GM12878 (cell line): Measurements from ENCODE around the gene ITGAL. TPM values are rescaled to one million over a fixed set of nuclear protein-coding genes. Genes with fewer than 3 reads are reported as not detected.
"Not testable (repeated sequence)": the region's sequence is repeated elsewhere in the genome, so short reads cannot be mapped to it uniquely, and the experiment has no call there.

Experiments
- ATAC-seq: fragments of 200-7000 bp; cut with Tn5 transposase; 3 replicates; pipeline ENCODE4 v1.9.1; 2020; ENCODE audit warnings: mild to moderate bottlenecking, moderate library complexity
- BruUV-seq: library from RNA; stranded (reverse); fragments of 400-500 nt; replicated peaks from 2 replicates; lab custom pipeline; 2021; lab: Mats Ljungman, UMichigan
- CTCF ChIA-PET: fragments of 300-600 bp; sonication (Branson Sonifier 250); formaldehyde crosslinking; extraction: SDS; loops from one replicate; lab custom pipeline; 2021; ENCODE audit warnings: inconsistent platforms; lab: Yijun Ruan, JAX
- POLR2A ChIA-PET: fragments of 350-600 bp; formaldehyde crosslinking; extraction: SDS; loops from one replicate; lab custom pipeline; 2021; ENCODE audit warnings: inconsistent platforms; lab: Charles Lee
- RAD21 ChIA-PET: fragments of 300-600 bp; sonication (Branson Sonifier 250); formaldehyde crosslinking; loops from one replicate; lab custom pipeline; 2023; ENCODE audit warnings: antibody characterized with exemption; ENCODE audit not compliant: unreplicated experiment; lab: Charles Lee
- SMC1A ChIA-PET: fragments of 300-600 bp; sonication (Branson Sonifier 250); formaldehyde crosslinking; loops from one replicate; lab custom pipeline; 2023; ENCODE audit not compliant: unreplicated experiment, uncharacterized antibody; lab: Charles Lee
- DNase-seq: peaks from one replicate; pipeline ENCODE4 v3.0.0-alpha.2; 2011; ENCODE audit warnings: low read depth, low spot score
- FAIRE-seq: peaks from 3 replicates; lab custom pipeline; 2011; peaks lifted over from hg19 to GRCh38; lab: Jason Lieb, UNC
- H2AFZ ChIP-seq: 2 replicates; pipeline ENCODE4 v1.6.0; 2011; ENCODE audit warnings: low read depth, low read length, control low read depth; ENCODE audit not compliant: control insufficient read depth
- H3K27ac ChIP-seq: 2 replicates; pipeline ENCODE4 v1.5.1; 2011; ENCODE audit warnings: control low read depth; ENCODE audit not compliant: control insufficient read depth, insufficient read depth
- H3K27me3 ChIP-seq, 2 experiments: replicated peaks in 1 of 2; 2 replicates each; pipeline versions ENCODE4 v1.6.0 to v1.6.1; 2011; ENCODE audit warnings: low read length in 1 of 2; ENCODE audit not compliant: control insufficient read depth in 2 of 2, insufficient read depth in 2 of 2
- H3K36me3 ChIP-seq, 2 experiments: 2 replicates each; pipeline ENCODE4 v1.5.1; 2011; ENCODE audit warnings: low read length in 1 of 2; ENCODE audit not compliant: control insufficient read depth in 2 of 2, insufficient read depth in 2 of 2
- H3K4me1 ChIP-seq: 2 replicates; pipeline ENCODE4 v1.6.1; 2011; ENCODE audit warnings: mild to moderate bottlenecking, low read length, moderate library complexity, mixed read lengths; ENCODE audit not compliant: control insufficient read depth, insufficient read depth
- H3K4me2 ChIP-seq: 2 replicates; pipeline ENCODE4 v1.6.0; 2011; ENCODE audit warnings: control low read depth; ENCODE audit not compliant: control insufficient read depth, insufficient read depth
- H3K4me3 ChIP-seq: fragments of 200-600 bp; sonication (generic); 2 replicates; pipeline ENCODE4 v1.5.1; 2016
- H3K79me2 ChIP-seq: 2 replicates; pipeline ENCODE4 v1.6.0; 2011; ENCODE audit warnings: low read length; ENCODE audit not compliant: control insufficient read depth, insufficient read depth
- H3K9ac ChIP-seq: 2 replicates; pipeline ENCODE4 v1.8.0; 2011; ENCODE audit warnings: low read length, control low read depth, mixed read lengths; ENCODE audit not compliant: control insufficient read depth, insufficient read depth
- H3K9me3 ChIP-seq: replicated peaks from 3 replicates; pipeline ENCODE4 v1.5.1; 2011; ENCODE audit warnings: mild to moderate bottlenecking, low read length; ENCODE audit not compliant: control insufficient read depth, insufficient read depth
- H4K20me1 ChIP-seq: 2 replicates; pipeline ENCODE4 v1.6.0; 2011; ENCODE audit not compliant: control insufficient read depth, insufficient read depth
- ATF2 ChIP-seq: IDR thresholded peaks from 2 replicates; pipeline ENCODE4 v1.6.1; 2012; ENCODE audit warnings: low read length, inconsistent platforms
- BCL3 ChIP-seq: IDR thresholded peaks from 2 replicates; pipeline ENCODE4 v1.6.1; 2011; ENCODE audit warnings: borderline replicate concordance, low read depth, mild to moderate bottlenecking, moderate library complexity, low read length; ENCODE audit not compliant: insufficient read depth, poor library complexity, severe bottlenecking
- CHD2 ChIP-seq: IDR thresholded peaks from 2 replicates; pipeline ENCODE4 v1.6.1; 2011; ENCODE audit warnings: low read depth, low read length, improper control_type of control experiment, borderline replicate concordance
- CREB1 ChIP-seq: IDR thresholded peaks from 2 replicates; pipeline ENCODE4 v1.6.1; 2012; ENCODE audit warnings: low read depth, mild to moderate bottlenecking, inconsistent platforms
- CREM ChIP-seq: IDR thresholded peaks from 2 replicates; pipeline ENCODE4 v1.6.1; 2014; ENCODE audit warnings: antibody characterized with exemption, low read depth
- EED ChIP-seq: sonication (generic); IDR thresholded peaks from 2 replicates; pipeline ENCODE4 v1.6.1; 2016; ENCODE audit warnings: antibody characterized with exemption, low read depth
- EGR1 ChIP-seq, 2 experiments: IDR thresholded peaks; 1 replicate in 1 of 2; 2 replicates in 1 of 2; pipeline ENCODE4 v1.6.1; 2011 to 2012; ENCODE audit warnings: low read depth in 2 of 2, low read length in 2 of 2, borderline replicate concordance in 1 of 2, mild to moderate bottlenecking in 1 of 2, moderate library complexity in 1 of 2
- IRF4 ChIP-seq: IDR thresholded peaks from 2 replicates; pipeline ENCODE4 v1.6.1; 2011; ENCODE audit warnings: low read depth, low read length
- POLR2AphosphoS2 ChIP-seq: IDR thresholded peaks from 2 replicates; pipeline ENCODE4 v1.6.1; 2011; ENCODE audit warnings: low read depth, mild to moderate bottlenecking, low read length, improper control_type of control experiment, moderate library complexity
- POU2F2 ChIP-seq: IDR thresholded peaks from 3 replicates; pipeline ENCODE4 v1.6.1; 2011; ENCODE audit warnings: low read depth, mild to moderate bottlenecking, low read length, borderline replicate concordance
- RAD51 ChIP-seq: fragments of 450-650 bp; IDR thresholded peaks from 2 replicates; pipeline ENCODE4 v1.6.1; 2016; ENCODE audit warnings: moderate library complexity, mild to moderate bottlenecking, inconsistent platforms
- RELA ChIP-seq: fragments of 450-650 bp; IDR thresholded peaks from 2 replicates; pipeline ENCODE4 v1.8.0; 2014; ENCODE audit warnings: borderline replicate concordance; ENCODE audit not compliant: partially characterized antibody
- SREBF2 ChIP-seq: IDR thresholded peaks from 2 replicates; pipeline ENCODE4 v1.6.1; 2012; ENCODE audit warnings: mild to moderate bottlenecking, low read length
- WGBS: methylation state at CpG from one replicate; pipeline ENCODE4 v1.1.6; 2016; ENCODE audit warnings: low lambda C conversion rate; ENCODE audit not compliant: insufficient replicate concordance, insufficient coverage; ENCODE audit errors: missing lambda C conversion rate; 5-methylcytosine and 5-hydroxymethylcytosine counted together
- in situ Hi-C: fragments of 300-500 bp; cut with MboI; formaldehyde crosslinking; loops from 9 replicates; pipeline ENCODE4 v1.14.3; 2018; ENCODE audit warnings: mixed read lengths
- intact Hi-C: fragments of 100-400 bp; cut with micrococcal nuclease; formaldehyde crosslinking; loops from one replicate; pipeline ENCODE4 v1.14.2; 2022; ENCODE audit not compliant: unreplicated experiment
- polyA plus RNA-seq, 11 experiments: library from polyadenylated mRNA; depleted of rRNA in 4 of 11; unstranded in 6 of 11; stranded (reverse) in 5 of 11; fragments of >200 nt; fragmentation: Nextera tagmentation in 4 of 11; fragmentation: Illumina TruSeq in 1 of 11; extraction: Ambion mirVana in 4 of 11; extraction: Trizol in 1 of 11; gene quantifications; 1 replicate in 1 of 11; 2 replicates in 10 of 11; pipeline versions ENCODE4 v1.2.1 to v1.2.3, GENCODE V29; 2011 to 2016; ENCODE audit warnings: inconsistent platforms in 2 of 11, missing spikeins in 2 of 11, low read depth in 1 of 11
- total RNA-seq, 4 experiments: library from RNA; depleted of rRNA in 3 of 4; stranded (reverse); fragments of >200 nt in 3 of 4; fragmentation: Illumina TruSeq in 1 of 4; extraction: Trizol in 1 of 4; gene quantifications; 2 replicates each; pipeline versions ENCODE4 v1.2.1 to v1.2.3, GENCODE V29; 2013 to 2021

ITGAL gene
- total and polyA plus RNA-seq, 10 of the 15 experiments (the other 5 are each of a cell fraction or from before 2014, with no cell fraction given), result 10.7 to 170 (median 96.9) TPM

- H4K20me1 ChIP-seq, result no peaks in the 10 kb centered on the region
- no peak for DNase-seq
- BruUV-seq, result no TSS peak
- H3K27ac ChIP-seq, result no peak overlapping the region
- no peak for FAIRE-seq
- H2AFZ ChIP-seq, result no peak overlapping the region
- POLR2A ChIA-PET, result no interaction called here
- WGBS, result 70% methylated on average over 8 of the region's 8 CpGs
- no peaks in the 10 kb centered on the region for H3K27me3 ChIP-seq
- no peak for ATAC-seq
- RAD21 ChIA-PET, result interaction anchor here (1.4 kb wide), 1 partner anchor 59 kb away, joined by 5 read pairs; no protein-coding TSS in a partner anchor
- no peak overlapping the region for H3K4me2 ChIP-seq
- H3K4me3 ChIP-seq, result no peak overlapping the region
- no peak overlapping the region for H3K9ac ChIP-seq
- H3K9me3 ChIP-seq, result no peaks in the 10 kb centered on the region
- H3K79me2 ChIP-seq, result peaks cover 17% of the 10 kb centered on the region
- no peaks in the 10 kb centered on the region for H3K4me1 ChIP-seq
- H3K36me3 ChIP-seq, result no peaks in the 10 kb centered on the region
- SMC1A ChIA-PET, result interaction anchor here (1.2 kb wide), 1 partner anchor 90 kb away, joined by 3 read pairs; no protein-coding TSS in a partner anchor
- in situ Hi-C loops, result no loop called here
- intact Hi-C loops, result loop anchor here (5.0 kb wide), 1 partner anchor 92 kb away; the partner anchor contains the start of gene SEPHS2
- CTCF ChIA-PET, result interaction anchor here (1.0 kb wide), 1 partner anchor 109 kb away, joined by 3 read pairs; the partner anchor contains the start of gene DCTPP1
- no peak for TF ChIP-seq RAD51
- no peak for TF ChIP-seq CHD2
- no peak for TF ChIP-seq EED
- no peak for TF ChIP-seq CREB1
- no peak for TF ChIP-seq POLR2AphosphoS2
- no peak for TF ChIP-seq SREBF2
- TF ChIP-seq BCL3, result no peak
- no peak for TF ChIP-seq ATF2
- TF ChIP-seq CREM, result no peak
- TF ChIP-seq POU2F2, result no peak
- no peak for TF ChIP-seq RELA
- TF ChIP-seq EGR1 (IDR thresholded peaks at IDR 0.05; ENCODE audit: borderline replicate concordance in 1 of 2, low read depth in 2 of 2, low read length in 2 of 2), result no peak
- no peak for TF ChIP-seq IRF4
Measured at GRCh38 chr16:30539000-30539964, 66.7 kb downstream of the ITGAL start.

GRCh38 chr16:30539986-30540526 lies 67.5 kb downstream of the ITGAL start:
- H3K4me1 ChIP-seq, ATAC-seq, H3K9me3 ChIP-seq, FAIRE-seq, H3K4me2 ChIP-seq, DNase-seq, H3K4me3 ChIP-seq, H3K9ac ChIP-seq, BruUV-seq, H3K27ac ChIP-seq, in situ Hi-C loops, H3K27me3 ChIP-seq, H3K36me3 ChIP-seq, POLR2A ChIA-PET, H4K20me1 ChIP-seq, H2AFZ ChIP-seq: not testable (repeated sequence)
- ChIA-PET CTCF (interaction anchor here (1.0 kb wide), 1 partner anchor 110 kb away, joined by 3 read pairs; the partner anchor contains the start of gene DCTPP1), RAD21 (interaction anchor here (1.4 kb wide), 1 partner anchor 58 kb away, joined by 5 read pairs; no protein-coding TSS in a partner anchor), SMC1A (interaction anchor here (1.2 kb wide), 1 partner anchor 91 kb away, joined by 3 read pairs; no protein-coding TSS in a partner anchor)
- intact Hi-C loops, result loop anchor here (5.0 kb wide), 1 partner anchor 93 kb away; the partner anchor contains the start of gene SEPHS2
- H3K79me2 ChIP-seq, result peaks cover 11% of the 10 kb centered on the region
- WGBS, result 74% methylated on average over 13 of the region's 13 CpGs
